Measurements from ENCODE around the gene ATXN7L2. TPM values are rescaled to one million over a fixed set of nuclear protein-coding genes. Genes with fewer than 3 reads are reported as not detected.

ATXN7L2 gene
- total RNA-seq, 2 experiments from 2014 or later = 10.2 to 11.6 TPM

DNA sequence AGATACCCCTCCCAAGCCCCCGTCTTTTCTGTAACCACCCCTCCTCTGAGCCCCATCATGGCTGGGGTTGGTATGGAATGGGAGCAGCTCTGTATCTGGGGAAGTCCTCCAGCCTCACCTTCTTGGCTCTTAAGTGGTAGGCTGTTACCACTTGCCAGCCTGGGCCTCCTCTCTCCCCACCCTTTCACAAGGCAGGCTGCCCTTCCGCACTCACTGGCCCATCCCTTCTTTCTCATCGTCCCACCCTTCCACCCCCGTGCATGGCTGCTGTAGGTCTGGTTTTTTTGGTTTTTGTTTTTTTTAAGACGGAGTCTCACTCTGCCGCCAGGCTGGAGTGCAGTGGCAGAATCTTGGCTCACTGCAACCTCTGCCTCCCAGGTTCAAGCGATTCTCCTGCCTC is 15.4 kb downstream of the ATXN7L2 start:
- H3K27ac Mint-ChIP-seq = peak overlapping the region; percentile 54

DNA sequence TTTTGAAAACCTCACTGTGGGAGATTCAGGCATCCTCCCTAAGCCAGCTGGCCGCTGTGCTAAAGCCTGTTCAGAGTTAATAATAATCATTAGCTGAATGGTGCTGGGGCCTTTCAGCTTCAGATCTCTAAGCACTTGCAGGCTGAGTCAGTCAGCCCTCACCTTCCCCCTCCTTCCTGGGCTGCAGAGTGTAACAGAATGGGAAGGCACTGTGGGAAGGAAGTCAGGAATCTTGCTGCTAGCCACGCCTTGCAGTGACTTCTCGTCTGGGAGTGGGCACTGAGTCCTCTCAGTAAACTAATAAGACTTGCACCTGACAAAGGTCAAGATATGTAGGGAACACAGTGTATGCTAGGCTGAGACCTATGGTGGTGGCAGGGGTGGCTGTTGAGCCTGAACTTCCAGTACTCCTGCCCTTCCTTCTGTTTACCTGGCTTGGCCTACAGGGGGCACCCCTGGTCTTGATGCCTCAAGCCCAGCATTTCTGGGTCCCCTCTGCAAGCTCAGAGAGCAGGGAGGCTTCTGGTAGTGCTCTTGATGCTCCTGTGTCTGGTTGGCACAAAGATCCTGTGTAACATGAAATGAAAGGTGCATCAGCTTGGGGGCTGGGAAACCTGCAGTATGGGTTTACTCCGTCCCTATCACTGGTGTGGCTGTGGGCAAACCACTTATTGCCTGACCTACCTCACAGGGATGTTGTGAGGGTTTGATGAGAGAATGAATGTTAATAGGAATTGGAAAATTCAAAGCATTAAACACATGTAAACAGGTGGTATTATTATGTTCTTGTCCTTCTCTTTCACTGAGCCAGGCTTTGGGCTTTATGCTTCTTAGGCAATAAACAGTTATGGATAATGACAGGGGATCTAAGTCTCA is 16.2 kb downstream of the ATXN7L2 start:
- DNase-seq (peak; percentile 75), ATAC-seq (peak; percentile 35)
- peaks cover 90% of the 10 kb centered on the region for H3K4me1 Mint-ChIP-seq (ENCODE audit: low read depth)
- peak overlapping the region; percentile 2 for H3K4me3 Mint-ChIP-seq
- H3K9me3 Mint-ChIP-seq (ENCODE audit: insufficient read depth) = no peaks in the 10 kb centered on the region
- H3K27me3 Mint-ChIP-seq (ENCODE audit: low read depth) = no peaks in the 10 kb centered on the region
- ChIA-PET CTCF (interaction anchor here (0.9 to 33.2 kb wide), 10 partner anchors 6 to 294 kb away, joined by 3 to 1507 read pairs (median 4); partner anchors contain the start of genes AMIGO1, ATXN7L2, CYB561D1 and GNAI3), POLR2A (interaction anchor here (0.6 kb wide), 1 partner anchor 15 kb away, joined by 3 read pairs; no protein-coding TSS in a partner anchor)
- H3K36me3 Mint-ChIP-seq (ENCODE audit: low read depth) = peaks cover 57% of the 10 kb centered on the region
- peak overlapping the region; percentile 88 for H3K27ac Mint-ChIP-seq

More for the DNA sequence above, 15.4 kb downstream of the ATXN7L2 start:
- Mint-ChIP-seq H3K27me3 (ENCODE audit: low read depth) (no peaks in the 10 kb centered on the region), H3K4me3 (no peak overlapping the region), H3K36me3 (ENCODE audit: low read depth) (peaks cover 59% of the 10 kb centered on the region), H3K4me1 (ENCODE audit: low read depth) (peaks cover 91% of the 10 kb centered on the region), H3K9me3 (ENCODE audit: insufficient read depth) (no peaks in the 10 kb centered on the region)
- CTCF ChIA-PET = interaction anchor here (1.0 to 33.2 kb wide), 7 partner anchors 5 to 486 kb away, joined by 3 to 1507 read pairs (median 5); partner anchors contain the start of genes AHCYL1, AMIGO1, ATXN7L2 and CYB561D1
- no peak for DNase-seq
- no peak for ATAC-seq
- POLR2A ChIA-PET = interaction anchor here (0.7 kb wide), 1 partner anchor 244 kb away, joined by 3 read pairs; no protein-coding TSS in a partner anchor

DNA sequence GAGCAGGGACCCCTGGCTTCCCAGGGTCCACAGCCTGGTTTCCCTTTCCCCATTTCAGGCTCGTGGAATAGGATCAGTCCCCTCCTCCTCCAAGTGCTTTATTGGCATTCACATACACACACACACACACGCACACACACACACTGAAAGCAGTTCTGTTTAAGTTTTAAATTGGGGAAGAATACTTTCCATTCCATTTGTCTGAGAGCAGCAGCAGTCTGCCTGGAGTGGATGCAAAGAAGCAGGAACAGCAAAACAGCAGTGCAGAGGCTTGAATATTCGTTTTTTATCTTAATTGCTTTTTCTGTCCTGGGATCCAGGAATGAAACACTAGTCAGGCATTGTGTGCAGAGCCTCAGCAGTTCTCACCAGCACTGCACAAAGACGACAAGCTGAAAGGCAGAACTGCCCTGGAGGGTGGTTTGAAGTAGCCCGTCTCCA is 17.3 kb downstream of the ATXN7L2 start:
- peak overlapping the region; percentile 88 for H3K27ac Mint-ChIP-seq
- peaks cover 87% of the 10 kb centered on the region for H3K4me1 Mint-ChIP-seq (ENCODE audit: low read depth)
- H3K4me3 Mint-ChIP-seq = peak overlapping the region; percentile 74
- no peaks in the 10 kb centered on the region for H3K9me3 Mint-ChIP-seq (ENCODE audit: insufficient read depth)
- ATAC-seq (no peak), DNase-seq (no peak)
- POLR2A ChIA-PET = interaction anchor here (0.5 to 2.4 kb wide), 2 partner anchors 30 to 416 kb away, joined by 3 to 17 read pairs; no protein-coding TSS in a partner anchor
- peaks cover 51% of the 10 kb centered on the region for H3K36me3 Mint-ChIP-seq (ENCODE audit: low read depth)
- no peaks in the 10 kb centered on the region for H3K27me3 Mint-ChIP-seq (ENCODE audit: low read depth)
- CTCF ChIA-PET = interaction anchor here (1.4 to 33.2 kb wide), 5 partner anchors 7 to 295 kb away, joined by 3 to 1507 read pairs (median 480); partner anchors contain the start of genes AMIGO1, ATXN7L2, CYB561D1 and GPR61

DNA sequence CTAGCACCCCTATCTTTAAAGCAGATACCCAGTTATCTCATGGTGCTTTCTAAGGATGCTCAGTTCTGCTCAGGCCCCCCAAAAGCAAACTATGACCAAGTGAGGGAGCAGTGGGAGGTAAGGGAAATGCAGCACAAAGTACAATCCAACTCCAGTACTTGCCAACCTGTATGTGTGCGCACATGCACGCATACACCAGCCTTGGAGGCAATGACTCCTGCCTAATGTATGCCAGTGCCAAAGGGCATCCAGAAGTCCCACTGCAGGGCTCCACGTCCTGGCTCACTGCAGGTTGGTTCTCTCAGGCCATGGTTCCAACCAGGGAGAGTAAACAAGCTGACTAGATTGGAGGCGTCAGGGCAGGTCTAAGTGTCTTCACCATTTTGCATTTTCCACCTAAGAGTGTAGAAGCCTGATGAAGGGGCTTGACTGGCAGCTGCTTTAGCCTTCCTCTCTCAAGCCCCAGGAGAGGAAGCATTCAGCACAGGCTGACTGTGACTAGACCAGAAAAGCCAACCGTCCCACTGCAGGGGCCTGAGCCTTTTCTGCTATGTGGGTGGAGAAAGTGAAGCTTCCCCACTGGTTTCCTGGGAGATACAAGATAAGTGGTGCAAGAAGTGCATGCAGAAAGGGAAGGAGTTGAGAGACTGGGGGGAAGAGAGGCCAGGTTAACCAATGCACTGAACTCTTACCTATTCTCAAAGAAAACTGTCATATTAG is 18.1 kb downstream of the ATXN7L2 start:
- H3K9me3 Mint-ChIP-seq (ENCODE audit: insufficient read depth) = no peaks in the 10 kb centered on the region
- H3K4me3 Mint-ChIP-seq = peak overlapping the region; percentile 74
- POLR2A ChIA-PET = interaction anchor here (1.1 to 2.4 kb wide), 5 partner anchors 8 to 76 kb away, joined by 4 to 17 read pairs (median 4); partner anchors contain the start of genes CYB561D1, GNAI3 and PSMA5
- no peaks in the 10 kb centered on the region for H3K27me3 Mint-ChIP-seq (ENCODE audit: low read depth)
- ATAC-seq = peak; percentile 29
- peak; percentile 49 for DNase-seq
- peak overlapping the region; percentile 88 for H3K27ac Mint-ChIP-seq
- CTCF ChIA-PET = interaction anchor here (1.0 to 33.2 kb wide), 6 partner anchors 6 to 402 kb away, joined by 3 to 1507 read pairs (median 243); partner anchors contain the start of genes AMIGO1, ATXN7L2, CYB561D1 and GPR61
- H3K36me3 Mint-ChIP-seq (ENCODE audit: low read depth) = peaks cover 44% of the 10 kb centered on the region
- H3K4me1 Mint-ChIP-seq (ENCODE audit: low read depth) = peaks cover 78% of the 10 kb centered on the region

DNA sequence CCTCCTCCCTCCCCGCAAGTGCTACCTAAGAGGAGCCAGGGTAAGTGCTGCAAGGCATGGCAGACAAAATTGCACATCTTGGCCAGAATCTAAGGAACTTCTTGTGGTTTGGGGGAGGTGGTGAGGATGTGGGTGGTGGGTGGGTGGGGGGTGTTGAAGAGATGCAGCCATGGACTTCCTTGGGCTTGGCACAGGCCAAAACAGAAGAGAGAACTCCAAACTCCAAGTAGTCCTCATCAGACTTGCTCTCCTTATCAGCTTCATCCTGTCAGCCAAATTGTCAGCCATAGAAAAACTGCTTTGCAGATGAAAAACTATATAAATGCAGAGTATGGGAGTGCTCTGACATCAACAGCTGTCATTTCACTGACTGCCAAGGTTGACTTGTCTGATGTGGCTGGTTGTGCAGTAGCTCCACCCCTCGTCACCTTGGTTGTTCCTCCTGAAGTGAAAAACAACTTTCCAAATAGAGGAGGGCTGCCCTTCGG is 18.7 kb downstream of the ATXN7L2 start:
- Mint-ChIP-seq H3K4me3 (peak overlapping the region; percentile 74), H3K27me3 (ENCODE audit: low read depth) (no peaks in the 10 kb centered on the region), H3K36me3 (ENCODE audit: low read depth) (peaks cover 43% of the 10 kb centered on the region), H3K9me3 (ENCODE audit: insufficient read depth) (no peaks in the 10 kb centered on the region), H3K27ac (peak overlapping the region; percentile 88), H3K4me1 (ENCODE audit: low read depth) (peaks cover 76% of the 10 kb centered on the region)
- ChIA-PET POLR2A (interaction anchor here (1.1 to 2.4 kb wide), 6 partner anchors 8 to 77 kb away, joined by 4 to 17 read pairs (median 4); partner anchors contain the start of genes ATXN7L2, CYB561D1, GNAI3 and PSMA5), CTCF (interaction anchor here (1.0 to 33.2 kb wide), 5 partner anchors 6 to 402 kb away, joined by 3 to 1507 read pairs (median 480); partner anchors contain the start of genes AMIGO1, ATXN7L2, CYB561D1 and GPR61)
- ATAC-seq (peak; percentile 85), DNase-seq (peak; percentile 76)

GRCh38 chr1:109503935-109504334 is 20.2 kb downstream of the ATXN7L2 start:
- Mint-ChIP-seq H3K9me3 (ENCODE audit: insufficient read depth) (no peaks in the 10 kb centered on the region), H3K4me1 (ENCODE audit: low read depth) (peaks cover 72% of the 10 kb centered on the region), H3K4me3 (peak overlapping the region; percentile 27), H3K27me3 (ENCODE audit: low read depth) (no peaks in the 10 kb centered on the region), H3K27ac (peak overlapping the region; percentile 72), H3K36me3 (ENCODE audit: low read depth) (peaks cover 39% of the 10 kb centered on the region)
- CTCF ChIA-PET = interaction anchor here (25.7 to 33.2 kb wide), 3 partner anchors 4 to 30 kb away, joined by 480 to 1507 read pairs (median 480); partner anchors contain the start of genes AMIGO1, ATXN7L2, CYB561D1 and GPR61
- POLR2A ChIA-PET = no interaction called here
- no peak for DNase-seq
- no peak for ATAC-seq

GRCh38 chr1:109504974-109505373 is 21.3 kb downstream of the ATXN7L2 start:
- no peaks in the 10 kb centered on the region for H3K9me3 Mint-ChIP-seq (ENCODE audit: insufficient read depth)
- H3K36me3 Mint-ChIP-seq (ENCODE audit: low read depth) = peaks cover 30% of the 10 kb centered on the region
- CTCF ChIA-PET = interaction anchor here (0.6 to 33.2 kb wide), 6 partner anchors 3 to 991 kb away, joined by 3 to 1507 read pairs (median 242); partner anchors contain the start of genes AMIGO1, ATXN7L2, CYB561D1 and GNAI3
- DNase-seq (no peak), ATAC-seq (no peak)
- POLR2A ChIA-PET = interaction anchor here (0.7 kb wide), 1 partner anchor 25 kb away, joined by 4 read pairs; no protein-coding TSS in a partner anchor
- no peak overlapping the region for H3K27ac Mint-ChIP-seq
- H3K27me3 Mint-ChIP-seq (ENCODE audit: low read depth) = peaks cover 2% of the 10 kb centered on the region
- peak overlapping the region; percentile 16 for H3K4me3 Mint-ChIP-seq
- H3K4me1 Mint-ChIP-seq (ENCODE audit: low read depth) = peaks cover 68% of the 10 kb centered on the region

DNA sequence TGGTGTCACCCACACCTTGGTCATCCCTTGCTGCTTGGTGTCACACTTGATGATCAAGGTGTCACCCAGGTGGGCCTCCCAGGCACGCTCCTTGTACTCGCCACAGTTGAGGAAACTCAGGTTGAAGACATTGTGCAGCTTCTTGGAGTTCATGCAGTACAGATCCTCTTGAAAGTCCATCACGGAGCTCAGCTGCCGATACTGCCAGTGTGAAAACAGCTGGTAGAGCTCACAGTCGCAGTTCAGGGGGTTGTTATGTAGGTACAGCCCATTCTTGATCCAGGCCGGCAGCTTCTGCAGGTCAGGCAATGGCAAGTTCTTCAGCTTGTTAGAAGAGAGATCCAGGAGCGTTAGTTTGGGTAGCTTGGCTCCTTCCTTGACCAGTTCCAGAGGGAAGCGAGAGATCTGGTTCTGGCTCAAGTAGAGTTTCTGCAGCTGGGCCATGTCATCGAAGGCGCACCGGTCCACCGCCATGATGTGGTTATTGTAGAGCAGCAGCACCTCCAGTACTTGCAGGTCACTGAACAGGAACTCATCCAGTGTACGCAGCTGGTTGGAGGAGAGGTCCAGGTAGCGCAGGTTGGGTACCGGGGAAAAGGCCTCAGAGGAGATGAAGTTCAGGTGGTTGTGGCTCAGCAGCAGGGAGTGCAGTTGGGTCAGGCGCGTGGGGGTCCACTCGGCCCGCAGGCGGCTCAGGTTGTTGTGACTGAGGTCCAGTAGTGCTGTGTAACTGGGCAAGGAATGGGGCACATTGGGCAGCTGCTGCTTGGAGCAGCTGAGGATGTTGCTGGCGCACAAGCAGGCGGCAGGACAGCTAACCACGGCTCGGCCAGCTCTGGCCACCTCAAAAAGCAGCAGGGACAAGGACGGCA is 24.5 kb downstream of the ATXN7L2 start:
- no peak for DNase-seq
- CTCF ChIA-PET = interaction anchor here (1.7 to 33.2 kb wide), 3 partner anchors 10 to 26 kb away, joined by 6 to 1507 read pairs (median 480); partner anchors contain the start of genes ATXN7L2, CYB561D1 and GPR61
- peaks cover 13% of the 10 kb centered on the region for H3K36me3 Mint-ChIP-seq (ENCODE audit: low read depth)
- H3K4me3 Mint-ChIP-seq = peak overlapping the region; percentile 79
- peaks cover 47% of the 10 kb centered on the region for H3K4me1 Mint-ChIP-seq (ENCODE audit: low read depth)
- H3K27me3 Mint-ChIP-seq (ENCODE audit: low read depth) = peaks cover 11% of the 10 kb centered on the region
- POLR2A ChIA-PET = interaction anchor here (0.9 kb wide), 1 partner anchor 24 kb away, joined by 4 read pairs; the partner anchor contains the start of gene ATXN7L2
- ATAC-seq = no peak
- H3K9me3 Mint-ChIP-seq (ENCODE audit: insufficient read depth) = no peaks in the 10 kb centered on the region
- peak overlapping the region; percentile 37 for H3K27ac Mint-ChIP-seq

DNA sequence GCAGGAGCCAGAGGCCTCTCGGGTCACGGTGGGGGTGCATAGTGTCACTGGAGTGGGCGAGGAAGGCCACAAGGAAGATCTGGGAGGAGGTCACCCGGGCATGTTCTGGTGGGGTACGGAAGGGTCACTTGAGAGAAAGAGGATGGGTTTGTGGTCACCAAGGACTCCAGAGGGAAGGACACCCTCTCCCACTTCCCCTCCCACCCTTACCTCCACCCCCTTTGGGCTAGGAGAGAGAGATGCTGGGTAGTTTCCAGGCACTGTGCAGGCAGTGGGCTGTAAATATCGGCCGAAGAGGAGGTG is 25.1 kb downstream of the ATXN7L2 start:
- CTCF ChIA-PET = interaction anchor here (1.7 to 33.2 kb wide), 3 partner anchors 9 to 25 kb away, joined by 6 to 1507 read pairs (median 480); partner anchors contain the start of genes ATXN7L2, CYB561D1 and GPR61

More for the DNA sequence above, 25.1 kb downstream of the ATXN7L2 start:
- DNase-seq = no peak
- peaks cover 12% of the 10 kb centered on the region for H3K27me3 Mint-ChIP-seq (ENCODE audit: low read depth)
- POLR2A ChIA-PET = no interaction called here
- ATAC-seq = no peak
- no peaks in the 10 kb centered on the region for H3K9me3 Mint-ChIP-seq (ENCODE audit: insufficient read depth)
- peaks cover 44% of the 10 kb centered on the region for H3K4me1 Mint-ChIP-seq (ENCODE audit: low read depth)
- H3K4me3 Mint-ChIP-seq = peak overlapping the region; percentile 79
- peaks cover 12% of the 10 kb centered on the region for H3K36me3 Mint-ChIP-seq (ENCODE audit: low read depth)
- peak overlapping the region; percentile 37 for H3K27ac Mint-ChIP-seq

Data from activated CD8-positive, alpha-beta T cell treated with anti-CD3 and anti-CD28 coated beads, Interleukin-2, amount 10 ng/mL, durations not matched to agents 7 days and 5 days (primary cell).